ENCODE results near the gene ZNF534. TPM values are rescaled to one million over a fixed set of nuclear protein-coding genes. Genes with fewer than 3 reads are reported as not detected.

The ZNF534 gene
- total RNA-seq (1.5 and 2.6 TPM in 2 replicates), polyA plus RNA-seq (1.6 and 2.0 TPM in 2 replicates)

GRCh38 chr19:52428937-52429336 is at the start of gene ZNF534:
TSS of gene ZNF534 (plus strand) at chr19:52429148. CDS start at chr19:52431475, 2,327 bp downstream.
- H3K27me3 ChIP-seq = no peaks in the 10 kb centered on the region
- H3K4me1 ChIP-seq (ENCODE audit: low read depth) = no peaks in the 10 kb centered on the region
- no peaks in the 10 kb centered on the region for H3K36me3 ChIP-seq
- no peak for DNase-seq (ENCODE audit: low read depth in 1 of 2, low spot score in 1 of 2)
- TF ChIP-seq CTCF (IDR thresholded peaks at IDR 0.05; ENCODE audit: low read depth, low read length) = no peak
- H3K9me3 ChIP-seq (ENCODE audit: low read depth) = no peaks in the 10 kb centered on the region
- no peak within 1 kb of the TSS for H3K4me3 ChIP-seq
- no peak within 1 kb of the TSS for H3K27ac ChIP-seq

GRCh38 chr19:52391135-52391534 is 37.8 kb upstream of the ZNF534 start:
- no peak for DNase-seq (ENCODE audit: low read depth in 1 of 2, low spot score in 1 of 2)
- H3K36me3 ChIP-seq = no peaks in the 10 kb centered on the region
- H3K4me3 ChIP-seq = no peak overlapping the region
- TF ChIP-seq CTCF (IDR thresholded peaks at IDR 0.05; ENCODE audit: low read depth, low read length) = no peak
- H3K9me3 ChIP-seq (ENCODE audit: low read depth) = no peaks in the 10 kb centered on the region
- no peaks in the 10 kb centered on the region for H3K27me3 ChIP-seq
- no peaks in the 10 kb centered on the region for H3K4me1 ChIP-seq (ENCODE audit: low read depth)
- H3K27ac ChIP-seq = no peak overlapping the region

GRCh38 chr19:52397310-52398080 is 31.5 kb upstream of the ZNF534 start, which contains the start of gene ZNF528:
TSS of gene ZNF528 (plus strand) at chr19:52397849. CDS start at chr19:52402014, 4,165 bp downstream.
- Histone ChIP-seq H3K27ac (peak within 1 kb of the TSS; percentile 86), H3K4me3 (peak within 1 kb of the TSS; percentile 61), H3K9me3 (ENCODE audit: low read depth) (no peaks in the 10 kb centered on the region), H3K27me3 (no peaks in the 10 kb centered on the region), H3K4me1 (ENCODE audit: low read depth) (no peaks in the 10 kb centered on the region), H3K36me3 (peaks cover 6% of the 10 kb centered on the region)
- peak; percentile 90 to 97 for DNase-seq (ENCODE audit: low read depth in 1 of 2, low spot score in 1 of 2)
- TF ChIP-seq CTCF (IDR thresholded peaks at IDR 0.05; ENCODE audit: low read depth, low read length) = no peak

- Histone ChIP-seq H3K27me3 (no peaks in the 10 kb centered on the region), H3K4me1 (ENCODE audit: low read depth) (no peaks in the 10 kb centered on the region), H3K27ac (peak overlapping the region; percentile 86), H3K4me3 (peak overlapping the region; percentile 61), H3K9me3 (ENCODE audit: low read depth) (no peaks in the 10 kb centered on the region), H3K36me3 (peaks cover 11% of the 10 kb centered on the region)
- peak; percentile 3 to 29 for DNase-seq (ENCODE audit: low read depth in 1 of 2, low spot score in 1 of 2)
- peak; percentile 14 for TF ChIP-seq CTCF (IDR thresholded peaks at IDR 0.05; ENCODE audit: low read depth, low read length)
These were observed 30.9 kb upstream of the ZNF534 start for GRCh38 chr19:52398081-52398441.

GRCh38 chr19:52410276-52410675 is 18.7 kb upstream of the ZNF534 start:
- peaks cover 25% of the 10 kb centered on the region for H3K36me3 ChIP-seq
- no peaks in the 10 kb centered on the region for H3K4me1 ChIP-seq (ENCODE audit: low read depth)
- TF ChIP-seq CTCF (IDR thresholded peaks at IDR 0.05; ENCODE audit: low read depth, low read length) = no peak
- no peak overlapping the region for H3K4me3 ChIP-seq
- H3K9me3 ChIP-seq (ENCODE audit: low read depth) = no peaks in the 10 kb centered on the region
- no peak overlapping the region for H3K27ac ChIP-seq
- no peaks in the 10 kb centered on the region for H3K27me3 ChIP-seq
- no peak for DNase-seq (ENCODE audit: low read depth in 1 of 2, low spot score in 1 of 2)

Measured in cardiac muscle cell (in vitro differentiated cells and primary cell).